Gastroesophageal sphincter (tissue), 4 donors: ENCODE results near the gene ZMIZ1. TPM values are rescaled to one million over a fixed set of nuclear protein-coding genes. Genes with fewer than 3 reads are reported as not detected.
A peak's percentile ranks its signal among the peaks of the same experiment; 100 is the strongest.

ENCODE experiments used
- ATAC-seq: fragments of 150-250 bp; one replicate; pipeline ENCODE4 v1.9.1; 2016; ENCODE audit warnings: mild to moderate bottlenecking, moderate library complexity
- H3K27ac ChIP-seq, 4 donors: fragments of 200-600 bp; sonication (generic) in 3 of 4; 1 replicate in 3 of 4; 2 replicates in 1 of 4; pipeline ENCODE4 v1.5.1; 2016 to 2019
- H3K27me3 ChIP-seq: fragments of 200-600 bp; sonication (generic); one replicate; pipeline ENCODE4 v1.5.1; 2019
- H3K36me3 ChIP-seq, 2 donors: fragments of 200-600 bp; sonication (generic); one replicate each; pipeline ENCODE4 v1.5.1; 2019; ENCODE audit warnings: control low read depth in 1 of 2
- H3K4me1 ChIP-seq, 3 donors: fragments of 200-600 bp; sonication (generic); 1 replicate in 2 of 3; 2 replicates in 1 of 3; pipeline ENCODE4 v1.5.1; 2016 to 2019; ENCODE audit warnings: control low read depth in 2 of 3
- H3K4me3 ChIP-seq, 2 donors: fragments of 200-600 bp; sonication (generic); one replicate each; pipeline ENCODE4 v1.5.1; 2019; ENCODE audit warnings: mild to moderate bottlenecking in 1 of 2, moderate library complexity in 1 of 2
- H3K9me3 ChIP-seq, 3 donors: fragments of 200-600 bp; sonication (generic); one replicate each; pipeline ENCODE4 v1.5.1; 2017 to 2019; ENCODE audit warnings: control low read depth in 2 of 3
- EP300 ChIP-seq: sonication (generic); formaldehyde crosslinking; IDR thresholded peaks from one replicate; pipeline ENCODE4 v1.6.1; 2017; ENCODE audit warnings: antibody characterized with exemption, mild to moderate bottlenecking
- POLR2A ChIP-seq, 2 donors: fragments of 450-650 bp; IDR thresholded peaks; one replicate each; pipeline ENCODE4 v1.6.1; 2017; ENCODE audit warnings: antibody characterized with exemption in 2 of 2, mild to moderate bottlenecking in 2 of 2, moderate library complexity in 1 of 2
- POLR2AphosphoS5 ChIP-seq: sonication (generic); formaldehyde crosslinking; IDR thresholded peaks from one replicate; pipeline ENCODE4 v1.6.1; 2017; ENCODE audit warnings: antibody characterized with exemption
- WGBS, 2 donors: methylation state at CpG; one replicate each; pipeline ENCODE4 v1.1.5; 2018; ENCODE audit warnings: low coverage in 1 of 2; 5-methylcytosine and 5-hydroxymethylcytosine counted together
- total RNA-seq, 4 donors: library from RNA; depleted of rRNA; stranded (reverse); fragments of >200 nt; gene quantifications; one replicate each; pipeline ENCODE4 v1.1.0, GENCODE V29; 2016
- TF ChIP-seq, protein P1 (sequence below), 4 experiments: fragments of 200-600 bp in 2 of 4; fragments of 450-650 bp in 2 of 4; sonication (generic) in 1 of 4; IDR thresholded peaks; one replicate each; pipeline ENCODE4 v1.5.1; 2017 to 2019; ENCODE audit warnings: antibody characterized with exemption in 4 of 4, mild to moderate bottlenecking in 2 of 4, moderate library complexity in 2 of 4

The ZMIZ1 gene
- total RNA-seq, 4 donors from 2014 or later: 36.3 to 79.2 (median 67.1) TPM

DNA sequence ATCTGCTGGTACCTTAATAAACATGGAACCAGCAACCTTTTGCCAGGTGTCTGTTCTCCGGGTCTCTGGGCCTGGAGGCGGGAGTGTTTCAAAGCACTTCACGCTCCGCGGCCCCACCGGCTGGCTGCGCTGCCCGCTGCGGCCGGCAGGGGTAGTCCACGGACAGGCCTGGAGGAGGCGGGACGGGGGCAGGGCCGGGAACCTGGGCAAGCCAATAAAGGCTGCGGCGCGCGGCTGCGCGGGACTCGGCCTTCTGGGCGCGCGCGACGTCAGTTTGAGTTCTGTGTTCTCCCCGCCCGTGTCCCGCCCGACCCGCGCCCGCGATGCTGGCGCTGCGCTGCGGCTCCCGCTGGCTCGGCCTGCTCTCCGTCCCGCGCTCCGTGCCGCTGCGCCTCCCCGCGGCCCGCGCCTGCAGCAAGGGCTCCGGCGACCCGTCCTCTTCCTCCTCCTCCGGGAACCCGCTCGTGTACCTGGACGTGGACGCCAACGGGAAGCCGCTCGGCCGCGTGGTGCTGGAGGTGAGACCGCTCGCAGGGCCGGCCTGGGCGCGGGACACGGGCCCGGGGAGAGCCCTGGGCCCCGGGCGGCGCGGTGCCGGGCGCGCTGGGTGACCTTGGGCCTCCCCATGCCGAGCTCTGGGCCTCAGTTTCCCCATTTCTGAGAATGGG lies 278.6 kb downstream of the ZMIZ1 start, which contains the start of gene PPIF:
TSS of gene PPIF (plus strand) at position 244 of the 668 bp plus-strand sequence. CDS start at position 324, 80 bp downstream.
- WGBS, 2 donors: 0% methylated on average over 3 to 6 of the region's 77 CpGs
- TF ChIP-seq POLR2A (IDR thresholded peaks at IDR 0.05) (peak; percentile 75), POLR2AphosphoS5 (peak; percentile 77), EP300 (no peak)
- TF ChIP-seq, protein P1, sequence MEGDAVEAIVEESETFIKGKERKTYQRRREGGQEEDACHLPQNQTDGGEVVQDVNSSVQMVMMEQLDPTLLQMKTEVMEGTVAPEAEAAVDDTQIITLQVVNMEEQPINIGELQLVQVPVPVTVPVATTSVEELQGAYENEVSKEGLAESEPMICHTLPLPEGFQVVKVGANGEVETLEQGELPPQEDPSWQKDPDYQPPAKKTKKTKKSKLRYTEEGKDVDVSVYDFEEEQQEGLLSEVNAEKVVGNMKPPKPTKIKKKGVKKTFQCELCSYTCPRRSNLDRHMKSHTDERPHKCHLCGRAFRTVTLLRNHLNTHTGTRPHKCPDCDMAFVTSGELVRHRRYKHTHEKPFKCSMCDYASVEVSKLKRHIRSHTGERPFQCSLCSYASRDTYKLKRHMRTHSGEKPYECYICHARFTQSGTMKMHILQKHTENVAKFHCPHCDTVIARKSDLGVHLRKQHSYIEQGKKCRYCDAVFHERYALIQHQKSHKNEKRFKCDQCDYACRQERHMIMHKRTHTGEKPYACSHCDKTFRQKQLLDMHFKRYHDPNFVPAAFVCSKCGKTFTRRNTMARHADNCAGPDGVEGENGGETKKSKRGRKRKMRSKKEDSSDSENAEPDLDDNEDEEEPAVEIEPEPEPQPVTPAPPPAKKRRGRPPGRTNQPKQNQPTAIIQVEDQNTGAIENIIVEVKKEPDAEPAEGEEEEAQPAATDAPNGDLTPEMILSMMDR (IDR thresholded peaks at IDR 0.05): peak in 3 of 4 experiments; percentile 98
- Histone ChIP-seq H3K27me3 (no peaks in the 10 kb centered on the region), H3K27ac (peak within 1 kb of the TSS; percentile 36 to 92 (median 91)), H3K9me3 (no peaks in the 10 kb centered on the region), H3K36me3 (peaks cover 0 to 35% of the 10 kb centered on the region in 2 donors), H3K4me1 (peaks cover 0 to 48% (median 17%) of the 10 kb centered on the region in 3 donors), H3K4me3 (peak within 1 kb of the TSS; percentile 45 to 89)
- peak; percentile 93 for ATAC-seq

DNA sequence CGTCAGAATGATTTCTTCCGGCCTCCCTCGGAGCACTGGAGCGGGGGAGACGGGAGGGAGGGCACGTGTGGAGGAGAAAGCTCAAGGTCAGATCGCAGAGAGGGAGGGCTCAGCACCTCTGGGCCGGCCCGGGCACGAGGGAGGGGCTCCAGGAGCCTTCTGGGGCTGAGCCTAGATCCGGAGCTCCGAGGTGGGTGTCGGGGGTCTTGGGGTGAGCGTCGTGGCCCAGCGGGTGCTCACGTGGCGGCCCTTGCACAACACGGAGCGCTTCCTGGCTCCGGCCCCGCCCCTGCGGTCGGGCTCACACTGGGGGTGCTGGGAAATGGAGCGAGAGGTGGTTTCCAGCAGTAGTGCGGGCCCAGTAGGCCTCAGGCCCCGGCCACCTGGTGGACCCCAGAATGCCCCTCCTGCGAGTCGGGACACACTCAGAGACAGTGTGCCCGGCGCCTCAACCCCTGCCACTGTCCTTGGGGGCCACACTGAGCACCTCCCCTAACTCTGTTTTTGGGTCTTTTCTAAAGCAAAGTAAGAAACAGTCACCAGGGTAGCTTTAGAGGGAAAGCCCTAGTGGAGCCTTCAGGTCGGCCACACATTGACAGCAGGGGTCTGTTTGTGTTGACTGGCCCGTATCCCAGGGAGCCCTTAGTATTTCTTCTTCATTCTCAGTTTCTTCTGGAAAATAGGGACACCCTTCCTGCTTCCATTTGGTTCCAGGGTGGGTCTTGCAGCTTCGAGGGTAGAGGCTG lies 279.3 kb downstream of the ZMIZ1 start:
- peak; percentile 70 for ATAC-seq
- peaks cover 0 to 42% of the 10 kb centered on the region in 2 donors for H3K36me3 ChIP-seq
- H3K27ac ChIP-seq: peak overlapping the region; percentile 36 to 92 (median 91)
- WGBS, 2 donors: 20 to 36% methylated on average over 1 to 2 of the region's 34 CpGs
- H3K4me1 ChIP-seq: peaks cover 0 to 40% (median 17%) of the 10 kb centered on the region in 3 donors
- peak overlapping the region; percentile 45 to 89 for H3K4me3 ChIP-seq
- TF ChIP-seq POLR2AphosphoS5: peak; percentile 63
- TF ChIP-seq, protein P1 (IDR thresholded peaks at IDR 0.05): no peak
- no peaks in the 10 kb centered on the region for H3K27me3 ChIP-seq
- H3K9me3 ChIP-seq: no peaks in the 10 kb centered on the region

DNA sequence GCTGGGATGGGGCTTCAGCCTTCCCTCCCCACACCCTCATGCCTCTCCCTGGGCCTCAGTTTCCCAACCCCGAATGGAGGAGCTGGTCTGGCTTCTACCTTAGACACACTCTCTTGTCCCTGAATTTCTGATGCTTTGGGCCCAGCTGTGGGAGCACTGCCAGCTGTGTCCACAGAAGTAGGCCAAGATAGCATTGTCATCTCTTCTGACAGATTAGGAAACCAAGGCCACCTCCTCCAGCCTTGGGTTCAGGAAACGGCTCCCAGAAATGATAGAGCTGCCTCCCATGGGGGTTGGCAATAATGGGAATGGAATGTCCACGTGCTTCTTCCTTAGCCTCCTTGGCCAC lies 279.8 kb downstream of the ZMIZ1 start:
- H3K9me3 ChIP-seq: no peaks in the 10 kb centered on the region
- H3K4me3 ChIP-seq: peak overlapping the region in 1 of 2 donors; percentile 89
- H3K27ac ChIP-seq: peak overlapping the region in 3 of 4 donors; percentile 91 to 92 (median 91)
- ATAC-seq: no peak
- WGBS, 2 donors: 35% methylated on average over 2 of the region's 3 CpGs; no CpG with 5 or more reads in 1 of the 2 donors
- H3K4me1 ChIP-seq: peaks cover 0 to 36% (median 17%) of the 10 kb centered on the region in 3 donors
- peaks cover 0 to 47% of the 10 kb centered on the region in 2 donors for H3K36me3 ChIP-seq
- H3K27me3 ChIP-seq: no peaks in the 10 kb centered on the region
- TF ChIP-seq, protein P1 (IDR thresholded peaks at IDR 0.05): no peak
- TF ChIP-seq POLR2A (IDR thresholded peaks at IDR 0.05) (no peak), EP300 (no peak), POLR2AphosphoS5 (no peak)

DNA sequence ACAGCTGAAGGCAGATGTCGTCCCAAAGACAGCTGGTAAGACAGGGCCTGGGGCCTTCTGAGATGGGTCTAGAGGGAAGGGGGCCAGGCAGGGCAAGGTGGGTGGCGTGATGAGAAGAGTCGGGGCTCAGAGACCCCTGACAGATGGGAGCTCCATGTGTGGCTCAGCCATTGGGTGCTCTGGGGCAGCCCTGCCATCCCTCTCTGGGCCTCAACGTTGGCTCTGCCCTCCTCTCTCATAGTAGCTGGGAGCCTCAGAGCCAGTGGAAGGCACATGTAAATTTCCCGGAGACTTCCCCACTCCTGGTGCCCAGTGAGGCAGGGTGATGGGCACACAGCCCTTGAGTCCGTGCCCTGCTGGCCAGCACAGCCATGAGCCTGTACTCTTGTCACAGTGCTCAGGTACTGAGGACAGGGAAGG lies 280.3 kb downstream of the ZMIZ1 start:
- no peaks in the 10 kb centered on the region for H3K9me3 ChIP-seq
- peaks cover 0 to 52% of the 10 kb centered on the region in 2 donors for H3K36me3 ChIP-seq
- H3K27me3 ChIP-seq: no peaks in the 10 kb centered on the region
- WGBS, 2 donors: 76 to 79% methylated on average over 2 to 3 of the region's 6 CpGs
- no peak overlapping the region for H3K4me3 ChIP-seq
- TF ChIP-seq POLR2AphosphoS5: no peak
- TF ChIP-seq EP300: no peak
- TF ChIP-seq POLR2A (IDR thresholded peaks at IDR 0.05): no peak
- TF ChIP-seq, protein P1 (IDR thresholded peaks at IDR 0.05): no peak
- H3K4me1 ChIP-seq: peaks cover 0 to 36% (median 17%) of the 10 kb centered on the region in 3 donors
- peak overlapping the region in 3 of 4 donors; percentile 91 to 92 (median 91) for H3K27ac ChIP-seq
- ATAC-seq: no peak
